Suprapubic skin (tissue), 4 donors: ENCODE measurements around the gene DDX49.

ENCODE experiments used
- CTCF ChIP-seq, 2 donors: fragments of 200-600 bp in 1 of 2; fragments of 450-650 bp in 1 of 2; sonication (generic) in 1 of 2; IDR thresholded peaks; one replicate each; pipeline ENCODE4 v1.5.1; 2016 to 2019; ENCODE audit warnings: antibody characterized with exemption in 2 of 2, mild to moderate bottlenecking in 1 of 2, moderate library complexity in 1 of 2
- EP300 ChIP-seq: sonication (generic); formaldehyde crosslinking; IDR thresholded peaks from one replicate; pipeline ENCODE4 v1.6.1; 2017; ENCODE audit warnings: antibody characterized with exemption
- POLR2A ChIP-seq, 2 donors: fragments of 450-650 bp; IDR thresholded peaks; one replicate each; pipeline ENCODE4 v1.6.1; 2017; ENCODE audit warnings: antibody characterized with exemption in 2 of 2, mild to moderate bottlenecking in 2 of 2, moderate library complexity in 2 of 2
- POLR2AphosphoS5 ChIP-seq, 3 donors: sonication (generic); formaldehyde crosslinking; IDR thresholded peaks; one replicate each; pipeline ENCODE4 v1.6.1; 2017; ENCODE audit warnings: antibody characterized with exemption in 3 of 3

- no peak for TF ChIP-seq CTCF (IDR thresholded peaks at IDR 0.05)
- TF ChIP-seq POLR2A (IDR thresholded peaks at IDR 0.05): no peak
- TF ChIP-seq POLR2AphosphoS5 (IDR thresholded peaks at IDR 0.05): no peak
- TF ChIP-seq EP300: no peak
Measured at GRCh38 chr19:18961767-18962620, 42.5 kb downstream of the DDX49 start.
